ENCODE measurements around the gene PDE7B.

PDE7B gene

DNA sequence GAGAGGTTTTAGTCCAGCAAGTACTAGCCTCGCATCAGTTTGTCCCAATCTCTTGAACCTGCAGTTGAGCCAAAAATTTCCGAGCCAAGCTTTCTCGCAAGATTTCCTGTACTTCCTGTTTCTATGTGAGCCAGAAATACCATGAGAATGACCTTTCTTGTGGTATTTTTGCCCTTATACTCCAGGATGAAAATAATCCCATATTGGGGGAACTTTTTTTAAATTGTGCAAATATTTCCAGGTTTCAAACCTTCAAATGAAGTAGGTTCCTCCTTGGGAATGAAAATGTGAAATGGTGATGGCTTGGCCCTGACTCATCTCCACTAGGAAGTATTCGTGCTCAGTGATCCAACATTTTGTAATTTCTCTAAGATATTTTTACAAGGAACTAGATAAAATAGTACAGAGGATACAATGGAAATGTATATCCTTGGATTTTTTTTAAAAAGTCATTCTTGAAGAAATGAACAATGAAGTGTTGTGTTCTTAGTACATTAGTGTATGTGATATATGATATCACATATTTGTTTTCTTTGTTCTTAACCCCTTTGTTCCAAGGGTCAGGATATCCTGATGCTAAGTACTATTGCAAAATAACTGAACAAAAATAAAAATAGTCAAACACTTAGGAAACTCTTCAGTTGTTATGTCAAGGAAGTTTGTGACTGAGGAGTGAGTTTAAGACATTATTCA lies 184.0 kb downstream of the PDE7B start:
- H3K4me3 ChIP-seq (ENCODE audit: low read length, poor library complexity, severe bottlenecking) = no peak overlapping the region
- no peak overlapping the region for H2AFZ ChIP-seq (ENCODE audit: low read length)
- TF ChIP-seq, protein P1, sequence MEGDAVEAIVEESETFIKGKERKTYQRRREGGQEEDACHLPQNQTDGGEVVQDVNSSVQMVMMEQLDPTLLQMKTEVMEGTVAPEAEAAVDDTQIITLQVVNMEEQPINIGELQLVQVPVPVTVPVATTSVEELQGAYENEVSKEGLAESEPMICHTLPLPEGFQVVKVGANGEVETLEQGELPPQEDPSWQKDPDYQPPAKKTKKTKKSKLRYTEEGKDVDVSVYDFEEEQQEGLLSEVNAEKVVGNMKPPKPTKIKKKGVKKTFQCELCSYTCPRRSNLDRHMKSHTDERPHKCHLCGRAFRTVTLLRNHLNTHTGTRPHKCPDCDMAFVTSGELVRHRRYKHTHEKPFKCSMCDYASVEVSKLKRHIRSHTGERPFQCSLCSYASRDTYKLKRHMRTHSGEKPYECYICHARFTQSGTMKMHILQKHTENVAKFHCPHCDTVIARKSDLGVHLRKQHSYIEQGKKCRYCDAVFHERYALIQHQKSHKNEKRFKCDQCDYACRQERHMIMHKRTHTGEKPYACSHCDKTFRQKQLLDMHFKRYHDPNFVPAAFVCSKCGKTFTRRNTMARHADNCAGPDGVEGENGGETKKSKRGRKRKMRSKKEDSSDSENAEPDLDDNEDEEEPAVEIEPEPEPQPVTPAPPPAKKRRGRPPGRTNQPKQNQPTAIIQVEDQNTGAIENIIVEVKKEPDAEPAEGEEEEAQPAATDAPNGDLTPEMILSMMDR (conservative IDR thresholded peaks at IDR 0.05; ENCODE audit: low read length) = no peak
- no peak for TF ChIP-seq EZH2phosphoT487 (IDR thresholded peaks at IDR 0.05; ENCODE audit: borderline replicate concordance)
- no peaks in the 10 kb centered on the region for H3K79me2 ChIP-seq (ENCODE audit: insufficient read depth, low read length)
- H4K20me1 ChIP-seq (ENCODE audit: insufficient read depth, low read length, poor library complexity, severe bottlenecking) = no peaks in the 10 kb centered on the region
- H3K9me3 ChIP-seq (ENCODE audit: insufficient read depth, low read depth, low read length) = no peaks in the 10 kb centered on the region
- no peaks in the 10 kb centered on the region for H3K36me3 ChIP-seq (ENCODE audit: insufficient read depth, low read length)
- H3K9ac ChIP-seq (ENCODE audit: low read depth, low read length, poor library complexity, severe bottlenecking) = no peak overlapping the region
- no peaks in the 10 kb centered on the region for H3K27me3 ChIP-seq (ENCODE audit: insufficient read depth, low read length, poor library complexity, severe bottlenecking)
- no peaks in the 10 kb centered on the region for H3K9me2 ChIP-seq (replicated peaks; ENCODE audit: low read depth, low read length)
- no peaks in the 10 kb centered on the region for H3K4me1 ChIP-seq (ENCODE audit: insufficient read depth, low read length, poor library complexity, severe bottlenecking)
- no peaks in the 10 kb centered on the region for H3F3A ChIP-seq (ENCODE audit: low read depth)
- H3K4me2 ChIP-seq (ENCODE audit: low read depth, low read length, poor library complexity, severe bottlenecking) = no peak overlapping the region

DNA sequence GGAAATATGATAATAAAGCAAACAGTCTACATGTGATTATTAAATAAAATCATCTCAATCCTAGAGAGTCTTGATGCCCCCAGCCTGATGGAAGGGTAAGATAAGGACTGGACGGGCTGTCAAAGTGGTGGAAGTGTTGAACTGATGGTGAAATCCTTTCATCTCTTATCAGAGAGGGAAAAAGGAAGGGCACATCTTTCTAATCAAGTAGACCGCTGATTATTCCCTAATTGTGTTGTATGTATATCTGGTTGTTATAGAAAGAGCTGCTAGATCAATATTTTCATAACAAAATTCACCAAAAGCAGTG lies 184.5 kb downstream of the PDE7B start:
- H3K9ac ChIP-seq (ENCODE audit: low read depth, low read length, poor library complexity, severe bottlenecking) = no peak overlapping the region
- TF ChIP-seq EZH2phosphoT487 (IDR thresholded peaks at IDR 0.05; ENCODE audit: borderline replicate concordance) = no peak
- TF ChIP-seq, protein P1 (conservative IDR thresholded peaks at IDR 0.05; ENCODE audit: low read length) = no peak
- H3K4me1 ChIP-seq (ENCODE audit: insufficient read depth, low read length, poor library complexity, severe bottlenecking) = no peaks in the 10 kb centered on the region
- H3K9me3 ChIP-seq (ENCODE audit: insufficient read depth, low read depth, low read length) = no peaks in the 10 kb centered on the region
- no peaks in the 10 kb centered on the region for H4K20me1 ChIP-seq (ENCODE audit: insufficient read depth, low read length, poor library complexity, severe bottlenecking)
- H3F3A ChIP-seq (ENCODE audit: low read depth) = no peaks in the 10 kb centered on the region
- no peaks in the 10 kb centered on the region for H3K9me2 ChIP-seq (replicated peaks; ENCODE audit: low read depth, low read length)
- no peak overlapping the region for H3K4me2 ChIP-seq (ENCODE audit: low read depth, low read length, poor library complexity, severe bottlenecking)
- H3K27me3 ChIP-seq (ENCODE audit: insufficient read depth, low read length, poor library complexity, severe bottlenecking) = no peaks in the 10 kb centered on the region
- H3K79me2 ChIP-seq (ENCODE audit: insufficient read depth, low read length) = no peaks in the 10 kb centered on the region
- H3K36me3 ChIP-seq (ENCODE audit: insufficient read depth, low read length) = no peaks in the 10 kb centered on the region
- H3K4me3 ChIP-seq (ENCODE audit: low read length, poor library complexity, severe bottlenecking) = no peak overlapping the region
- H2AFZ ChIP-seq (ENCODE audit: low read length) = no peak overlapping the region

DNA sequence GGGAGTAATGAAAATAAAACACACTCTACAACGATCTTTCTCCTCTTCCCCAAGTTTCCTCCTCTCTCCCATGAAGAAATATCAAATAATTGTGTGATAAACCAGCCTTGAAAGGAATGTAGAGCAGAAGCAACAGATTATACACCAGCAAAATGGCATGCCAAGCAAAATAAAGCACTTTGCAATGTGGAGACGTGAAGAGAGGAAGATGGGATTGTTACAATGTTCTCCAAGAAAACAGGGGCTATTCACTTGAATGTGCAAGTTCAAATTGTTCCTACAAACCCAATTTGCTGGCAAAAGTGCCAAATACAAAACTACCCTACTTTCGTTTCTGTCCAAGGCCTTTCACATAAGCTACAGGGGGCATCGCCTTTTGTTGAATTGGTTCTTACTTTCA lies 185.1 kb downstream of the PDE7B start:
- Histone ChIP-seq H3K4me2 (ENCODE audit: low read depth, low read length, poor library complexity, severe bottlenecking) (no peak overlapping the region), H3K36me3 (ENCODE audit: insufficient read depth, low read length) (no peaks in the 10 kb centered on the region), H3K9me2 (replicated peaks; ENCODE audit: low read depth, low read length) (no peaks in the 10 kb centered on the region), H3K4me3 (ENCODE audit: low read length, poor library complexity, severe bottlenecking) (no peak overlapping the region), H3K27me3 (ENCODE audit: insufficient read depth, low read length, poor library complexity, severe bottlenecking) (no peaks in the 10 kb centered on the region), H2AFZ (ENCODE audit: low read length) (no peak overlapping the region), H3K9ac (ENCODE audit: low read depth, low read length, poor library complexity, severe bottlenecking) (no peak overlapping the region), H3F3A (ENCODE audit: low read depth) (no peaks in the 10 kb centered on the region), H3K9me3 (ENCODE audit: insufficient read depth, low read depth, low read length) (no peaks in the 10 kb centered on the region), H3K4me1 (ENCODE audit: insufficient read depth, low read length, poor library complexity, severe bottlenecking) (no peaks in the 10 kb centered on the region), H3K79me2 (ENCODE audit: insufficient read depth, low read length) (no peaks in the 10 kb centered on the region), H4K20me1 (ENCODE audit: insufficient read depth, low read length, poor library complexity, severe bottlenecking) (no peaks in the 10 kb centered on the region)
- TF ChIP-seq, protein P1 (conservative IDR thresholded peaks at IDR 0.05; ENCODE audit: low read length) = no peak
- no peak for TF ChIP-seq EZH2phosphoT487 (IDR thresholded peaks at IDR 0.05; ENCODE audit: borderline replicate concordance)
